NCI-H748 (cell line): Measurements from ENCODE around the gene HDAC4.
A peak's percentile ranks its signal among the peaks of the same experiment; 100 is the strongest.
"Not testable (repeated sequence)": the region's sequence is repeated elsewhere in the genome, so short reads cannot be mapped to it uniquely, and the experiment has no call there.

Experiments
- DNase-seq: peaks from one replicate; lab custom pipeline; 2025; ENCODE audit not compliant: unreplicated experiment; lab: John Stamatoyannopoulos, UW

HDAC4 gene

GRCh38 chr2:239400596-239401066 lies at the start of gene HDAC4:
HDAC4 (minus strand) TSS chr2:239401020; CDS start chr2:239352699, 48,321 bp downstream.
- DNase-seq = peak; percentile 73

- not testable (repeated sequence) for DNase-seq
These were observed 48.6 kb upstream of the HDAC4 start for GRCh38 chr2:239449468-239449867.

GRCh38 chr2:239445771-239446524 lies 45.1 kb upstream of the HDAC4 start:
- peak; percentile 82 for DNase-seq

- DNase-seq = peak; percentile 82
These were observed 44.1 kb upstream of the HDAC4 start for GRCh38 chr2:239444626-239445577.

GRCh38 chr2:239443666-239444567 lies 43.1 kb upstream of the HDAC4 start:
- DNase-seq = no peak

- no peak for DNase-seq
These were observed 42.3 kb upstream of the HDAC4 start for GRCh38 chr2:239443102-239443620.

- DNase-seq = no peak
These were observed 41.4 kb upstream of the HDAC4 start for GRCh38 chr2:239442192-239442591.

GRCh38 chr2:239441261-239442078 lies 40.6 kb upstream of the HDAC4 start:
- DNase-seq = no peak

GRCh38 chr2:239440511-239440959 lies 39.7 kb upstream of the HDAC4 start:
- peak; percentile 27 for DNase-seq

GRCh38 chr2:239439754-239440315 lies 39.0 kb upstream of the HDAC4 start:
- DNase-seq = no peak

- no peak for DNase-seq
These were observed 38.4 kb upstream of the HDAC4 start for GRCh38 chr2:239438995-239439753.

- DNase-seq = no peak
These were observed 37.5 kb upstream of the HDAC4 start for GRCh38 chr2:239438368-239438767.

GRCh38 chr2:239436669-239437335 lies 36.0 kb upstream of the HDAC4 start:
- no peak for DNase-seq

GRCh38 chr2:239436076-239436475 lies 35.3 kb upstream of the HDAC4 start:
- DNase-seq = no peak

- no peak for DNase-seq
These were observed 33.1 kb upstream of the HDAC4 start for GRCh38 chr2:239433777-239434403.

GRCh38 chr2:239432174-239432573 lies 31.4 kb upstream of the HDAC4 start:
- DNase-seq = no peak

- no peak for DNase-seq
These were observed 30.7 kb upstream of the HDAC4 start for GRCh38 chr2:239431536-239431935.
